ENCODE data around the gene KCNE3. TPM values are rescaled to one million over a fixed set of nuclear protein-coding genes. Genes with fewer than 3 reads are reported as not detected.

The KCNE3 gene
- total RNA-seq, 1 experiment from 2014 or later, result 0.73 TPM

Other genes starting within 250 kb of the KCNE3 start
- 2.0 and 3.7 TPM in 2 replicates for gene P4HA3, start 155.9 kb downstream of the KCNE3 start, total RNA-seq (2014; rRNA removed)
- 1.9 and 2.0 TPM in 2 replicates for gene PGM2L1, start 69.1 kb downstream of the KCNE3 start, total RNA-seq (2014; rRNA removed)
- 9.4 and 11.3 TPM in 2 replicates for gene LIPT2, start 26.2 kb upstream of the KCNE3 start, total RNA-seq (2014; rRNA removed)
- 25.5 and 28.4 TPM in 2 replicates for gene POLD3, start 125.0 kb upstream of the KCNE3 start, total RNA-seq (2014; rRNA removed)